ENCODE measurements around the gene ASPDH.

ASPDH gene

DNA sequence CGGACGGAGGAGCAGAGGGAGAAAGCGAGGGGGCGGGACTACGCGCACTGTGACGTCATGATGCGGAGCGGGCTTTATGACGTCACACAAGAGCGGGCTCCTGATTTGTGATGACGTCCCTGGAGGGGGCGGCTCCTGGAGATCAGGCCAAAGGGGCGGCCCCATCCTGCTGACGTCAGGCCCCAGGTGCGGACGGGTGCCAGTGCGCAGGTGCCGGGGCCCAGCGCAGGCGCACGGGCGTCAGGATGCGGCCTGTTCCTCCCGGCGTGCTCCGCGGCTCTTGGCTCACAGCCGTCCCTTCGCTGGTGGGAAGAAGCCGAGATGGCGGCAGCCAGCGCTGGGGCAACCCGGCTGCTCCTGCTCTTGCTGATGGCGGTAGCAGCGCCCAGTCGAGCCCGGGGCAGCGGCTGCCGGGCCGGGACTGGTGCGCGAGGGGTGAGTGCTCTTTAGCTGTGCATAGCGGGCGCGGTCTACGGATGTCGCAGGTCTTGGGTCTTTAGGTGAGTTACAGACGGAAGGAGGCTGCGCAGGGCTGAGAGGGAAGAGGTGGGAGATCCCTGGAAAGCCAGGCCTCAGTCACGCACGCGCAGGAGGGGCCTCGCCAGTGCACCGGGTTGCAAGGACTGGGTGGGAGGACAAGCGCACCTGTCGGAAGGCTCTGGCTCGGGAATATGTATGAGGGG lies 37.3 kb downstream of the ASPDH start, which contains the start of the genes EMC10 and GARIN5A:
Gene EMC10 (plus strand): TSS at position 284 of the 683 bp plus-strand sequence. CDS start 38 bp downstream, at position 322.
Gene GARIN5A (minus strand): TSS at position 625 of the 683 bp plus-strand sequence. CDS start 460 bp downstream, at position 165.
- DNase-seq, result peak; percentile 90

- DNase-seq, result no peak
Observed at GRCh38 chr19:50475736-50476223, 37.9 kb downstream of the ASPDH start.

DNA sequence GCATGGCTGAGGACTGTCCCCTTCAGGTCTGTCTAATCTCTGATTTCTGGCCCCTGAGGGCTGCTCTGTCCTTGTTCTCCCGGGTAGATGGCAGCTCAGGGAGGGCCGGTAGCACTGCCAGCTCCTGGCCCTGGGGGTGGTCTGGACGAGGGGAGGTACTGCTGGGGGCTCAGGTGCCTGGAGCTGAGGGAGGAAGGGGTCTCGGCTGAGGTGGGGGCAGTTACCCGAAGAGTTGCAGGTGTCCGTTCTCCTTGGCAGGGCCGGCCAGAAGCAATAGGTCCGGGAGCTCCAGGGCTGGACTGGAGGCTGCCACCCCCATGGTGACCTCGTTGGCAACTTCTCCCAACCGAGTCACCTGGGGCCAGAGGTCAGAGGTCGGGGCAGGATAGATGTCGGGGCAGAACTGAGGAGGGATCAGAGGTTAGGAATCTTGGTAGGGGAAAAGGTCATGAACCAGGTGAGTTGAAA lies 38.6 kb downstream of the ASPDH start:
- DNase-seq, result no peak

DNA sequence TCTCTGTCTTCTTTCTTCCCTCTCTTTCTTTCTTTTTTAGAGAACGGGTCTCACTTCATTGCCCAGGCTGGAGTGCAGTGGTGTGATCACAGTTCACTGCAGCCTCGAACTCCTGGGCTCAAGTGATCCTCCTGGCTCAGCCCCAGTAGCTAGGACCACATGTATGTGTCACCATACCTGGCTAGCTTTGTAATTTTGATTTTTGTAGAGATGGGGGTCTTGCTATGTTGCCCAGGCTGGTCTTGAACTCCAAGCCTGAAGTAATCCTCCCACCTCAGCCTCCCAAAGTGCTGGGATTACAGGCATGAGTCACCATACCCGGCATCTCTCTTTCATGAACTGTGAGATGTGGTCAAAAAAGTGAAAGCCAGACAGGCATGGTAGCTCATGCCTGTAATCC lies 40.4 kb downstream of the ASPDH start:
- DNase-seq, result peak; percentile 17

DNA sequence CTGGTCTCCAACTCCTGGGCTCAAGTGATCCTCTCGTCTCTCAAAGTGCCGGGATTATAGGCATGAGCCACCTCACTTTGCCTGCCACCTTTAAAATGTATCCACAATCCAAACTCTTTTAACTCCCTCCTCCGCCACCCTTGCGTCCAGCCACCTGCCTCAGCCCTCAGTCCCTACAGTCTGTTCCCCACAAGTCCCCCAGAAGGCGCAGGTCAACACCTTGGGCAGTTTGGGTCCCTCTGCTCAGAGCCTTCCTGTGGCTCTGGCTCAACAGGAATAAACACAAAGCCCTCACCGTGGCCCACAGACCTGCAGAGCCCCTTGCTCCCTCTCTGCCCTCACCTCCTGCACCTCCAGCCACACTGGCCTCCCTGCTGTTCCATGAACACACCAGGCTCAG lies 44.9 kb downstream of the ASPDH start:
- no peak for DNase-seq

- no peak for DNase-seq
Observed at GRCh38 chr19:50467566-50467965, 46.1 kb downstream of the ASPDH start.

GRCh38 chr19:50466706-50467039 lies 47.0 kb downstream of the ASPDH start:
- no peak for DNase-seq

GRCh38 chr19:50465986-50466705 lies 47.6 kb downstream of the ASPDH start:
- DNase-seq, result peak; percentile 16

DNA sequence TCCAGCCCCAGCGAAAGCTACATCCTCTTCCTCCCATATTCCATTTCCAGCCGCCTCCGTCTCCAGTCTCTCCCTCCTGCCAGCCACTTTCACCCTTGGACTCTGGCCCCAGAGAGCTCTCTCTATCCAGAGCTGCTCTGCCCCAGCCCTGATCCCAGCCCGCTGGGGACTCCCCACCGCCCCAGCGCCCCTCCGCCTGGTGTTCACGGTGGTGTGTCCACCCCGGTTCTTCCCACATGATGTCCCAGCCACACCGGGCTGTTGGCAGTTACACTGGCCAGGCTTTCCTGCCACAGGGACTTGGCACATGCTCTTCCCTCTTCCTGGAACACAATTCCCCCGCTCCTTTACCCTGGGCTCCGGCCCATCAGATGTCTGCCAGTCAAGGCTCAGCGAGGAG lies 48.7 kb downstream of the ASPDH start:
- DNase-seq, result no peak

- no peak for DNase-seq
Observed at GRCh38 chr19:50464348-50464747, 49.4 kb downstream of the ASPDH start.

DNA sequence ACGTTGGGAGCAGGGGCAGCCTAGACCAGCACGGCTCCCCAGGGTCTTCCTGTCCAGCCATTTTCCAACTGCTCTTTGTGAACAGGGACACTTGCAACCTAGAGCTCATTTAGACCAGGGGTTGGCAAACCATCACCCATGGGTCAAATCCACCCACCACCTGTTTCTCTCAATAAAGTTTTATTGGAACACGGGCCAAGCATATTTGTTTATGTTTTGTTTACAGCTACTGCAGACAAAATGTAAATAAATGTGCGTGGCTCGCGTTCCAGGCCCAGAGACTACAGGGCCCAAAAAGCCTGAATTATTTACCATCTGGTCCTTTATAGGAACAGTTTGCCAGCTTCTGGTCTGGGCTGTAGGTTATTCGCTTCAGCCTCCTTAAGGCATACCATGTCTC lies 50.7 kb downstream of the ASPDH start:
- no peak for DNase-seq
